OCI-M2 (cell line): ENCODE data around the gene CTXN3.
"Not testable (repeated sequence)": the region's sequence is repeated elsewhere in the genome, so short reads cannot be mapped to it uniquely, and the experiment has no call there.

ENCODE experiments used
- DNase-seq: peaks from one replicate; lab custom pipeline; 2025; ENCODE audit not compliant: unreplicated experiment; lab: John Stamatoyannopoulos, UW

The CTXN3 gene

DNA sequence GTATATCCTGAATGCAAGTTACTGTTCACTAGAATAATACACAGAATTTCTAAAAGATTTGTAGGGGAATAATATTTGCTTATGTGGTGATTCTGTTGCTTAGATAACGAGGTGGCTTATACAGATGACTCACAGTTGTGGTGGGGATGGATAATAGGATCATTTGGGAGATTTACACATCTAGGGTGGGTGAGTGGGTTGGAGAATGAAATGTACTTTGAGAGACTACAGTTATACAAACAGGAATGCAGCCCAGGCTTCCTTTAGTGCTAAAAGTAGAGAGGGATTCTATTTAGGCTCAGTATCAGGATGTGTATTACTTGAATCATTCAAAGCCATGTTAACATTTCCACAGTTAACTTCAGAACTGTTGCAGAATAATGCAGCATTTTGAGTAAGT, 1.8 kb downstream of the CTXN3 start:
- no peak for DNase-seq

DNA sequence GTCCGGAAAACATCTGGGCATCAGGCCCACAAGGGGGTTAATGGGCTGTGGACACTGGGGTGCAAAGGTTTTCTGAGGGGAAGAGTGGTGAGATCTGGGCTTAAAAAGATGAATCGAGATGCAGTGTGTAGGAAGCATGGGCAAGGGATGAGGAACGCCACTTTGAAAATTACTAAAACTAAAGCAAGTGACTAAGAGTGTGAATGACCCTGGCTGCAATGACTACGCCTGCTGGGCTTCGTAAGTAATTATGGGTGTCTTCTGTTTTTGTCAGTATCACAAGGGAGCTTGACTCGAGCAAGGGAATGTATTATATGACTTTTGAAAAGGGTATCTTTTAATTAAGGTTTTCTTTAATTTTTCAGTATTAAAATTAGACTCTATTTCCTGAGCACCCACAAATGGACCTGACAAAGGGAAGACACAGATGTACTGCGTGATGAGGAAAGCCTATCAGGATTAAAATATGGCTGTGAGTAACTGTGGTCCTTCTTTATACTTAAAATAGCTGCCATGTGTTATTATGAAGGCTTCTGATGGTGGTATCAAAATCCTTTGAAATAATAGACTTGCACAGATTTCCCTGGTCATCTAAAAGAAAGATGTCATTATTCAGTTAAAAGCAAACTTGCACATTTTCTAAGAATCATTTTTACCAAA, 4.2 kb downstream of the CTXN3 start:
- no peak for DNase-seq

DNA sequence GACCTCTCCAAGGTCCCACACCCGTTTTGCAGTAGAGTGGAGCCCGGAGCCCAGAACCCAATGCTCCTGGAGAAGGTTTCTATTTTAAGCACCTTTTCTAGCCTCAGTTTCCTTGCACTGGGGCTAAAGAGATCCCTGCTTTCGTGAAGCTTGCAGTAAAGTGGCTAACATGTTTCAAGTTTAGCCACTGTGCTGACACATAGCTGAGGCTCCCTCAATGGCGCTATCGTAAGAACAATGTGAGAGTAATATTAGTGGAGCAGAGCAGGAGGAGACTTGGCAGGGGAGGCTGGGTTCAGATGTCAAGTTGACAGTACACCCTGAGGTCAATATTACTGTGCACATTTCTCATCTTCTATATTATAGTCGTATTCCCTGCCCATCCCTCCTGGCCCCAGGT, 7.9 kb downstream of the CTXN3 start:
- no peak for DNase-seq

DNA sequence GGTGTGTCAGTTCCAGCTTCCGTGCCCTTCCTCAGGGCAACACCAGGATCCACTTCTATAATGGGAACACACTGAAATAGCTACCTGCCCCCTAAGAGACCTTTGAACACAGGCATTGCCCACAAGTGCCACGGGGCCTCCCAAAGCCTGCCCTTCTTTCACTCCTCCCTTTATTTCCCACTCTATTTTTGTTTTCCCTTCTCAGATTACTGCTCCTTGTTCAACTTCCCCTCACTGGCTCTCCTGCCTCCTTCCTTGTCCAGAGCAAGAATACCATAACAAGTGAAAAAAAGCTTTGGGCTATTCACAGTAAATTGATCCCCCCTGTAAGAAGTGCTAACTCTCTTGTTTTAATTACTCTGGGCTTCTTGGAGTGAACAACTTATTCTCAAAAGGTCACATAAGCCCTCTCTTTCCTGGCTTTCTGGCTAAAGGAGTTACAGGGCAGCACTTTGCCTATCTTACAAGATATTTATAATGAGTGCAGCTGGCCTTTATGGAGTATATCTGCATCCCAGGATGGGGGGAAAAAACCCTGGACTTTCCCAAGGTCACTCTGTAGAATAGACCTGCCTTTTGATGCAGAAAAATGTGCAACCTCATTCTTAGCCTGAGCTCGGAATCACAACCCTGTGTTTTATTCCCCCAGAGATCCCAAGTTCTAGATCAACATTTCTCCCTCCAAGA, 11.3 kb downstream of the CTXN3 start:
- DNase-seq = no peak

DNA sequence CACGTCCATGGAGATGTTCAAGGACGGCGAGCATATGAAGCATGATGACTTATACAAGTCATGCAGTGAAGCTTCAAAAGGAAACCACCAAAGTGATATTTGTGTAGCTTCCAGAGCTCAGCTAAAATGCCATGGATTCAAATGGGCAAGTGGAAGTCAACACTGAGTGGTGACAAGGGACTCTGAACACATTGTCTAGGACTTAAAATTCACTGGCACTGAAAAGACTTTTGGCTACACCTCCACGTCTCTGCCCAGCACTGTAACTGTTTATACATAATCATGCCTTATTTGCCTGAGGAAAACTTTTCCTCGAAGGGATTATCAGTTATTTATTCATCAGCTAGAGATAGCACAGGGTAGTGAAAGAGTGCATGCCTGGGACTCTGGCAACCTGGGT, 15.2 kb downstream of the CTXN3 start:
- no peak for DNase-seq

DNA sequence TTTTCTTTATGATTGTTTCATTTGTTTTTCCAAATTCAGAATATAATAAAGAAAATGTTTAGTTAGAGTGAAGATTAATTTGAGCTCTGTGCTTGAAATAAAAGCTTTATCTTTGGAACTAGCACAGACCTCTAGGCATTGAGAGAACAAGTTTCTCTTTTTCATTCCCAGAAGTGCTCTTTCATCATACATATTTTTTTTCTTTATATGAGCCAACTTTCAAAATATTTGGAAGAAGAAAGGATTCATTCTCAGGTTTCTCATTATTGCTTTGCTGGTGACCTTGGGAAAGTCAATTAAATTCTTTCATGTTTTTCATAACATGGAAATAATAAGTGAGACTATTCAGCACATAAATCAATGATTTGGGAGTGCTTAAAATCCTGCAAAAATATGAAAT, 16.8 kb downstream of the CTXN3 start:
- DNase-seq = no peak

DNA sequence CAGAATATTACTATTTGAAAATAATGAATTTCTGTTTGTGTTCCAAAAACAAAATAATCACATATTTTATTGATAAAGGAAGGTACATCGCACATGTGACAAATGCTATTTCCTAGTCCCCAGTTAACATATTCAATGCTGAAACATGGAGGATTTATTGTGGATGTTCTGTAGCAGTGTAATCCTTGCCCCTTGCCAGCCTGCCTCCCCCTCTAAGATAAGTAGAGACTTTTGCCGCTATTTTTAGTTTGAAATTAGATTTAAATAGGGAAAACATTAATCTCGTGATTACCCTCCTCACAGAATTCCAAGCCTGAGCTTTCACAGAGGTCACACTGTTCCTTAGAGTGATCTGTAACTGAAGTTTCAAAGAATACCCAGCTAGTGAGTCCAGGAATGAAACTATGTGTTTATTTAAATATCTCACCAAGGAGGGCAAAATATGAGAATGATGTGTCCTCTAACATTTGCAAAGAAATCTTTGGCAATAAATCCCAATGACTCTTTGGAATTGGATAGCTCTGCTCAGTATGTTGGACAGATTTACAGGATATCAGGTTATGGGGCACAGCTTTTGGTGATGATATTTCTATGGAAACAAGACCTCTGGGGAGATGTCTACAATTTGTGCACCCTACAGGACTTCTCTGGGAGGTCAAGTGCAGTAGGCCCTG, 17.3 kb downstream of the CTXN3 start:
- DNase-seq = no peak

DNA sequence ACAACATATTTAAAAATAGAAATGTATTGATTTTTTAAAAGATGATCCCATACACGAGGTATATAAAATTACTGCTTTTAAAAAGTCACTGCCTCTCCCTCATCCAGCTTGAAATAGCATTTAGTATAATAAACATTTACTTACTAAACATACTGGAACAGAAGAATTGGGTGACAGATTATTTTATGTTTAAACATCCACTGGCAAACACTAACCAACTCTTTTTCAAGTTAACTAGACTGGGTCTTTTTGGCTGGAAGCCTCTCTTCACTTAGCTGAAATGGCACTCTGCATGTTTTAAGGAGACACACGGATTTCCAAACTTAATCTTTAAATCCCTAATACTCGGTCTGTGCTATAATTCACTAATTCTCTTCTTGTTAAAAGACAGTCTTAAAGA, 19.0 kb downstream of the CTXN3 start:
- DNase-seq = no peak

DNA sequence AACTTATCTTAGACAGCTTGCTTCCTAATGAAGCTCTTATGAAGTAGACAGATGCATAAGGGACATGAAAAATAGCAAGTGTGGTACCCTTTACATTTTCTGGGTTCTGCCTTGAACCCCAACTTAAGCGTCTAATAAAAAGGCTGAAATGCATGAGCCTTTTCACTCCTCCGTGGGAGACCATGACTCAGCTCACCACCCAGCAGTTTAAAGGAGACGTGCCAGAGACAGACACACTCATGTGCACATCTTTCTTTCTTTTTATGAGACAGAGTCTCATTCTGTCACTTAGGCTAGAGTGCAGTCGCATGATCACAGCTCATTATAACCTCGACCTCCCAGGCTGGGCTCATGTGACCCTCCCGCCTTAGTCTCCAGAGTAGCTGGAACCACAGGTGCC, 22.3 kb downstream of the CTXN3 start:
- no peak for DNase-seq

DNA sequence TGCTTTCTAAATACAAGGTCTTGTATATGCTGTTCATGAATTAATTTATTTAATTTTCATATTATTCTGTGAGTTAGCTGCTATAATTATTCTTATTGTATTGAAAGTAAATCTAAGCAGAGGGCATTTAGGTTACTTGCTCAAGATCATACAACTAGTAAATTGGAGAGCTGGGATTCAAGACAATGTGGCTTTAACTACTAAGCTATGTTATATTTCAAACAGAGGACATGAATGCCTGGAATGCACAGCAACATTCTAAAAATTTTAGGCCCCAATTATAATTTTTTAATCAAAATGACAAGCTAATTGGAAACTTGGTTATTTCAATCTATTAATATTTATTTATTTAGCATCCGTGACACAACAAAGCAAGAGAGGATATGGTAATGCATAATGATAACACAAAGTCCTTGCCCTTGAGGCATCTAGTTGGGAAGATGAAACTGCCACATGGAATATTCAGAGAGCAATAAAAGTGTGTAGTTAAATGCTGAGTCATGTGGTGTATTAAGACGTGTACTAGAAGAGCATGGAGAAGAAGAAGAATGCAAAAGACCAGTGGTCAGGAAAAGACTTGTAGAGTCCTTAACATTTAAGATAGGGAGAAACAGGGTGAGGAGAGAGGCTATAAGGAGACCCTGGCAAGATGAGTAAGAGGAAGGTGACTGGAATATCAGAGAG, 24.4 kb downstream of the CTXN3 start:
- no peak for DNase-seq

DNA sequence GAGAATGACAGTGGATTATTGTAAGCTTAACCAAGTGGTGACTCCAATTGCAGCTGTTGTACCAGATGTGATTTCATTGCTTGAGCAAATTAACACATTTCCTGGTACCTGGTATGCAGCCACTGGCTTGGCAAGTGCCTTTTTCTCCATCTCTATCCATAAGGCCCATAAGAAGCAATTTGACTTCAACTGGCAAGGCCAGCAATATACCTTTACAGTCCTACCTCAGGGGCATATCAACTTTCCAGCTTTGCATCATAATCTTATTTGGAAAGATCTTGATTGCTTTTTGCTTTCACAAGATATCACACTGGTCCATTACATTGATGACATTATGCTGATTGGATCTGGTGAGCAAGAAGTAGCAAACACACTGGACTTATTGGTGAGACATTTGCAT, 28.1 kb downstream of the CTXN3 start:
- not testable (repeated sequence) for DNase-seq

DNA sequence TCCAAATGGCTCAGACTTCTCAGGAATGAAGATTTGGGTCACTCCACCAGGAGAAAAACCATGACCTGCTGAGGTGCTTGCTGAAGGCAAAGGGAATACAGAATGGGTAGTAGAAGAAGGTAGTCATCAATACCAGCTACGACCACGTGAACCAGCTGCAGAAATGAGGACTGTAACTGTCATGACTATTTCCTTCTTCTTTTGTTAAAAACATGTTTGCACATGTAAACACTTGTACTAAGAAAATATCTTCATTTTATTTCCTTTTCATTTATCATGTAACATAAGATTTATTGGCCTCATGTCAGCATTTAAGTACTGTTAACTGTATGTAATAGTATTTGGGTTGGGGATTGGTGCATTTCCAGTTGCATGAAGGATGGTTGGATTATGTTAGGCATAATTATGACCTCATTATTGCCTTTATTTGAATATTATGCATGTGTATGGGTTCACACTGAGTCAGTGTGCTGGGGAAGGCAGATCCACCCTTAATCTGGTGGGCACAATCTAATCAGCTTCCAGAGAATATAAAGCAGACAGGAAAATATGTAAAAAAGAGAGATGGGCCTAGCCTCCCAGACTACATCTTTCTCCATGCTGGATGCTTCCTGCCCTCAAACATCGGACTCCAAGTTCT, 30.9 kb downstream of the CTXN3 start:
- DNase-seq = not testable (repeated sequence)

DNA sequence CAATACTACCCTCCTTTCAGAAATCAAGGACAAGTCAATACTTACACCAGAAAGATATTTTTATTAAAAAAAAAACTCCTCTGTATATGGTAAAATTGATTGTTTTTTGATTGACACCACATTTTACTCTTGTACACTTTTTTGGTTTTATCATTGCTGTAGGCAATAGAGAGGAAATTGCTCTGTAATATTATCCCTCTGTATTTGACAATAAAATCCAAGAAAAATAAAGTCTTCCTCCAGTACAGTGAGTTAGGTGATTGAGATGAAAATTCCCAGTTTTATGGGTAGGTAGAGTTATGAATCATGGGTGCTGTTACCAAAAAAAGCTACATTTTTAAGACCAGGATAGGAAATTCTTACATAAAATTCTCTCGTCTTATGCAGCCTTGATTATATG, 31.7 kb downstream of the CTXN3 start:
- DNase-seq = no peak

DNA sequence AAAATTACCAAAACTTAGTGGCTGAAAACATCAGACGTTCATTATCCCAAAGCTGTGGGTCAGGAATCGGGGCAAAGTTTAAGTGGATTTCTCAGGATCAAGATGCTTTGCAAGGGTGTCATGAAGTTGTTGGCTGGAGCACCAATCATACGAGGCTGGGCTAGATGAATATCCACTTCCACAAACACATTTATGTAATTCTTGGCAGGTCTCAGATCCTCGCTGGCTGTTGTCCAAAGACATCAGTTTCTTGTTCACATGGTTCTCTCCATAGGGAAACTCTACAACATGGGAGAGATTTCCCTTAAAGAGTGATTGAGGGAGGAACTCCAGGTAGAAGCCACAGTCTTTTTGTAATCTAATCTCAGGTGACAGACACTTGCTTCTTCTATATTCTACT, 34.1 kb downstream of the CTXN3 start:
- DNase-seq = no peak

DNA sequence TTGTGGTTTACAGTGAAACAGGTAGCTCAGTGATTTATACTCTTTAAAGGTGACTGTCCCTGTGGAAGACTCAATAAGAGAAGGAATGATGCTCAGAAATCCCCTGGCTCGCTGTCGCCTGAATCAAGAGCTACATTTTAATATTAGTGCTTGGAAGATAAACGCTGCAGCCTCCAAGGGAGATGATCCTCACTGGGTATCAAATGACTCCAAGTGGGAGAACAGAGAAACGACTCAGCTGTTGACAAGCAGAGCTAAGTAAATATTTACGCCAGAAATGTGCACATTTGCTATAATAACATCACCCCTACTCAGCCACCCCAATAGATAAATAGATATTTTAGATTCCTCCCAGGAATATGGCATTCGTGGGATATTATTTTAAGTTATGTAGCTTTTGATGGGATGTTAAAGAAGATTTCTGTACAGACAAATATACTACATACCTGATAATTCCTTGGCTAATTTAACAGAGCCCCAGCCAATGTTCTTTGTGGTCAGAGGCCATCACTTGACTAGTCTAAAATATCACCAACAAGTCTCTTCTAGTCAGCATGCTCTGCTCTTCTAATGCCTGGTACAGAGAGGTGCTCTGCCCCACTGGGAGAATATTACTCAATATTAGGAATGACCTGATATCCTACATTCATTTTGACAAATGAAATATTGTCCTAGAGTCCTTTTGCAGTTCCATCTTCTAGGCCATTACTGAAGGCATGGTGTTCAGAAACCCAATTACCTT, 36.0 kb downstream of the CTXN3 start:
- DNase-seq = no peak

DNA sequence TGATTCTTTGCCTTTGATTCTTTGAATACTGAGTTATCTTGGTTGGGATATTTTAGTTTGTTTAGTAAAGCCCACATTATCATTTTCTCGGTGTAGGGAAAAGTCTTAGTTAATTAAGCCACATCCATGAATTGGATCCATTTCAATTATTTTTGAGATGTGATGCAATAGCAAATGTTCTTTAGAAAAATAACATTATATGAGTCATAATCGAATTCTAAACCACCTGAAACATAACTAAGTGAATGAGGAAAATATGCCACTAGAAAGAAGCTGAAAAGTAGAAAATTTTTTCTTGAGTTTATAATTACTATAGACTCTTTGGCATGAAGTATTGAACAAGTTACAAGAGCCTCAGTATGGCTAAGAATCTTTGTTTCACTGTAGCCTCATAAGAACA, 36.8 kb downstream of the CTXN3 start:
- no peak for DNase-seq

DNA sequence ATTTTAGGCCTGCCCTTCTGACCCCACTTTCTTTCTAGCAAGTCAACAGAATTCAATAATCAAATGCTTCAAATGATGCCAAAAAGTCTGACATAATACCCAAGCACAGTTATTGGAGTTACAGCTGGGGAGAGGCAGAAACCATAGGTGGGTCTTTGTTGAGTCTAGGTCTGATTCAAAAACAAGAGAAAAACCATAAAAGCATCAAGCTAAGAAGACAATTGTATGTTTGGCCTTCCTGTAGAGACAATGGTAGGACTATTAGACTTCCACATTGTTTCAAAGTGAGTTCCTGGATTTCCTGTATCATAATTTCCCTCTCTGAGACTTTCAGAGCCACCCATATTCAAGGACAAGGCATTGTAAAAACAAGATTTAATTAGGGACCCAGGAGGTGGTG, 37.5 kb downstream of the CTXN3 start:
- no peak for DNase-seq

DNA sequence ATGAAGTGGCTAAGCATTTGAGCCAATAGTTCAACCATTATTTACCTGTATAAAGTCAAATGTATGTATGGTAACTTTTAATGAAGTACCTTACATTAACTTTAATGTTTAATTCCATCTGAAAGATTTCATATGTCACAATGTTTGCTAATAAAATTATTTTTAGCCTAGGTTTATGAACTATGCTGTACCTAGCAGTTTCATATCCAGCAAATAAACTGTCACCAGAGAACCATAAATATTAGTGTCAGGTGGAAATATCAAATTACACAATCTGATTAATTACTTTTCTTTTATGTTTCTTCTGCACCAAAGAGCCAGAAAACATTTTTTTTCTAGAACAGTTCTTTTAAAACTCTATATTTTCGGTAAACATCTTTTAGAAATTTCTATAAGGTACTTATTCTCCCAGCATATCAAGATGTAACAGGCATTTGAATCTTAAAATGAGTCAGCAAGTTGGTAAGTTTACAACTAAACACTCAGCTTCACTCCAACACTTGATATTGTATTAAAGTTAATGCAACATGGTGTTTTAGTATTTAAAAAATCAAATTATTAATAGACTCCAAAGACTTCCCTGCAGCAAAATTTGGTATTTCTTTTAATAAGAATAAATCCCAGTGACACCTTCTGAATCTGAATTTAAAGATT, 45.8 kb downstream of the CTXN3 start:
- DNase-seq = no peak

DNA sequence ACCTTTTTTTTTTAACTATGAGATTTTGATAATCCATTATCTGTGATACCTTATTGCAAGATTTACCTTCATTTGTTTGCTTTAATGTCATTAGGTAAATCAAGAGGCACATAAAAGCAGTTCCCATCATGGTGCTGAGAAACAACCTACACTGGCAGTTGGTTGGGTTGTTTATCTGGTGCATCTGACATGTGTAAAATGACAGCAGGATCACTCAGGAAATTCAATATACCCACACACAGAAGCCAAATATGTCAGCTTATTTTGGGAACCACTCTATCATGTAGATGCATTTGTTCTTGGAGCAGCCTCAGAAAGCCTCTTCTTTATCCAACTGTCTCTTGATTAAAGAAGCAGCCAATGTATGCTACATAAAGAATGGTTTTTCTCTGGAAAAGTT, 46.5 kb downstream of the CTXN3 start:
- DNase-seq = no peak

DNA sequence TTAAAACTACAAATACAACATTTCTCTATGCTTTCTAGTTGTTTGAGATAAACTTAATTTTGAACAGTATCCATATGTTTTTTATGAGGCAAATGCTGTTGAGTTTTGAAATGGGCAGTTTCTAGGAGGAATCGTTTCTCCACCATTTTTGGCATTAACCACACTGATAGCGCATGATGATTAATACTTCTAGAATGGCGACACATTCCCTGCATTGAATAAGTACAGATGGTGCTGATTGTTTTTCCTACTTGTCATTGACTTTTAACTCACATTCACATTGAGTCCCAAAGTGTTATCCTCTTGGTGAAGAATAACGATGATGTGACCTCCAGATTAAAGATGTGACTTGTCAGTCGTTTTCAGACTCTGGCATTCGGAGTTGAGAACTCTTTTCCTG, 47.8 kb downstream of the CTXN3 start:
- DNase-seq = no peak
